ENCODE data around the gene NUP62. TPM values are rescaled to one million over a fixed set of nuclear protein-coding genes. Genes with fewer than 3 reads are reported as not detected.

Gene NUP62
- total RNA-seq, 2 experiments from 2014 or later: 127 to 188 TPM

GRCh38 chr19:49879243-49879963, 49.9 kb downstream of the NUP62 start:
- Mint-ChIP-seq H3K4me3 (no peak overlapping the region), H3K27me3 (no peaks in the 10 kb centered on the region), H3K4me1 (peaks cover 24% of the 10 kb centered on the region), H3K27ac (no peak overlapping the region), H3K9me3 (ENCODE audit: low read depth) (no peaks in the 10 kb centered on the region), H3K36me3 (ENCODE audit: low read depth) (peaks cover 42% of the 10 kb centered on the region)
- intact Hi-C loops (cut with DNase I, micrococcal nuclease): loop anchor here in 1 of 2 experiments (2.0 to 5.0 kb wide), 5 partner anchors 108 to 1517 kb away; partner anchors contain the start of genes NUCB1, SYNGR4 and TMEM143
- DNase-seq (peak; percentile 31), ATAC-seq (no peak)
- CTCF ChIA-PET: interaction anchor here (0.8 kb wide), 1 partner anchor 50 kb away, joined by 3 read pairs; the partner anchor contains the start of gene NUP62
- POLR2A ChIA-PET: no interaction called here

DNA sequence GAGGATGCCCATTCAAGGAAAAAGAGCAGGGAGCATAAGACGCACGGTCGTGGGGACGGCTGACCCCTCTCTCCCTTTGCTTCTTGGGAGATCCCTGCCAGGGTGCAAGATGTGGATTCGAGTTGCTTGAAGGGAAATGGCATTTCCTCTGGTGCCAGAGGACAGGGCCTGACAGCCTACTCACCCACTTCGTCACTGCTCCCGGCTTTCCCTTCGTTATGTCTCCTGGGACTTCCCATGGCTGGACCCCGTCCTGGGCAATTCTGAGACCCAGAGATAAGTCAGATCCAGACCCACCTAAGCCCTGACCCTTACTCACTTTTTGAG, 50.6 kb downstream of the NUP62 start:
- Mint-ChIP-seq H3K4me1 (peaks cover 25% of the 10 kb centered on the region), H3K9me3 (ENCODE audit: low read depth) (no peaks in the 10 kb centered on the region), H3K4me3 (no peak overlapping the region), H3K36me3 (ENCODE audit: low read depth) (peaks cover 38% of the 10 kb centered on the region), H3K27me3 (no peaks in the 10 kb centered on the region), H3K27ac (peak overlapping the region; percentile 47)
- ChIA-PET CTCF (interaction anchor here (0.8 kb wide), 1 partner anchor 51 kb away, joined by 3 read pairs; the partner anchor contains the start of gene NUP62), POLR2A (no interaction called here)
- ATAC-seq (no peak), DNase-seq (no peak)
- intact Hi-C loops (cut with DNase I, micrococcal nuclease): loop anchor here in 1 of 2 experiments (1.0 to 5.0 kb wide), 6 partner anchors 12 to 1516 kb away; partner anchors contain the start of genes NUCB1, SYNGR4 and TMEM143

DNA sequence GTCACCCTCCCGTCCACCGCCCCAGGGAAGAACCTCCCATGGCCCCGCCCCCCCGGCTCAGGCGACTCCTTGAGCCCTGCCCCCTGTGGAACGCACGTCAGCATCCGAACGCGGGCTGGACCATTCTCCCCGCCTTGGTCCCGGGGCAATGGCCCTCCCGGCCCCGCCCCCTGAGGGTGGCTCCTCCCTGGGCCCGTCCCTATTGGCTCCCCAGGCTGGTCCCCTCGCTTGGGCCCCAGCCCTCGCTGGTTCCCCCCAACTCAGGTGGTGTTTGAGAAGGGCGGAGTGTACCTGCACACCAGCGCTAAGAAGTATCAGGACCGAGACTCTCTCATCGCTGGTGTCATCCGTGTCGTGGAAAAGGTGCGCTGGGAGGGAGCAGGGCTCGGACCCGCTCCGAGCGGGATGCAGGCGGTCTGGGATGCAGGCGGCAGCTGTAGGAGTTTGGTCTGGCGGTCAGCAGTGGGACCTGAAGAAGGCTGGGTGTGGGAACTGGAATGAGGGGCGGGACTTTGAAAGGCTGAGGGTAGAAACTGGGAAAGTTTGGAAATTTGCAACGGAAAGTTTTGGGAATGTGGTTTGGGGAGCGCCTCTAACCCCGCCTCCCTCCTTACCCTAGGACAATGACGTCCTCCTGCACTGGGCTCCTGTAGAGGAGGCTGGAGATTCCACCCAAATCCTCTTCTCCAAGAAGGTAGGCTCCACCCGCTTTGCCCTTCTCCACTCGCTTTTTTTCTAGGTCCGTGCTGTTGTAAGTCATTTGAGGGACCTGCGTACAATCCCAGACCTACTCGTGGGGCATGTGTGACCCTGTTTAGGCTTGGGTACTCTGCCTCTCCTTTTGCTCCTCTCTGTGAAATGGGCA, 51.2 kb downstream of the NUP62 start:
- no peak overlapping the region for H3K4me3 Mint-ChIP-seq
- peaks cover 25% of the 10 kb centered on the region for H3K4me1 Mint-ChIP-seq
- H3K9me3 Mint-ChIP-seq (ENCODE audit: low read depth): no peaks in the 10 kb centered on the region
- peaks cover 33% of the 10 kb centered on the region for H3K36me3 Mint-ChIP-seq (ENCODE audit: low read depth)
- POLR2A ChIA-PET: interaction anchor here (1.6 to 1.9 kb wide), 4 partner anchors 10 to 238 kb away, joined by 4 to 17 read pairs (median 10); partner anchors contain the start of genes ATF5, NUP62, PNKP and RRAS
- peak; percentile 79 for ATAC-seq
- no peak overlapping the region for H3K27ac Mint-ChIP-seq
- CTCF ChIA-PET: interaction anchor here (1.6 kb wide), 1 partner anchor 16 kb away, joined by 3 read pairs; no protein-coding TSS in a partner anchor
- DNase-seq: peak; percentile 100
- H3K27me3 Mint-ChIP-seq: no peaks in the 10 kb centered on the region
- intact Hi-C loops (cut with DNase I, micrococcal nuclease): loop anchor here (1.0 to 5.0 kb wide), 25 partner anchors 9 to 1516 kb away; partner anchors contain the start of genes ATF5 (in 2 of the 2), FUZ (in 2 of the 2), NUP62 (in 2 of the 2) and ALDH16A1 (in 1 of the 2)

- intact Hi-C loops (cut with DNase I, micrococcal nuclease): loop anchor here (1.0 to 5.0 kb wide), 24 partner anchors 8 to 1515 kb away; partner anchors contain the start of genes ATF5 (in 2 of the 2), FUZ (in 2 of the 2), NUP62 (in 2 of the 2) and ALDH16A1 (in 1 of the 2)
- DNase-seq: peak; percentile 99
- Mint-ChIP-seq H3K27me3 (no peaks in the 10 kb centered on the region), H3K9me3 (ENCODE audit: low read depth) (no peaks in the 10 kb centered on the region), H3K36me3 (ENCODE audit: low read depth) (peaks cover 28% of the 10 kb centered on the region), H3K4me1 (peaks cover 25% of the 10 kb centered on the region), H3K27ac (no peak within 1 kb of the TSS), H3K4me3 (no peak within 1 kb of the TSS)
- CTCF ChIA-PET: interaction anchor here (0.6 to 1.7 kb wide), 6 partner anchors 14 to 1366 kb away, joined by 3 to 4 read pairs (median 3); partner anchors contain the start of gene RPS11
- POLR2A ChIA-PET: interaction anchor here (0.8 to 1.9 kb wide), 5 partner anchors 10 to 237 kb away, joined by 3 to 17 read pairs (median 7); partner anchors contain the start of genes ATF5, NUP62, PNKP and RRAS
- ATAC-seq: peak; percentile 75
These were observed 52.1 kb downstream of the NUP62 start, which contains the start of the genes AKT1S1 and TBC1D17 for GRCh38 chr19:49877020-49877878. Gene AKT1S1, minus strand, starts transcription at chr19:49877355. Its CDS starts 4,060 bp downstream, at chr19:49873295. Gene TBC1D17, plus strand, starts transcription at chr19:49877702. Its CDS starts 22 bp downstream, at chr19:49877724.

DNA sequence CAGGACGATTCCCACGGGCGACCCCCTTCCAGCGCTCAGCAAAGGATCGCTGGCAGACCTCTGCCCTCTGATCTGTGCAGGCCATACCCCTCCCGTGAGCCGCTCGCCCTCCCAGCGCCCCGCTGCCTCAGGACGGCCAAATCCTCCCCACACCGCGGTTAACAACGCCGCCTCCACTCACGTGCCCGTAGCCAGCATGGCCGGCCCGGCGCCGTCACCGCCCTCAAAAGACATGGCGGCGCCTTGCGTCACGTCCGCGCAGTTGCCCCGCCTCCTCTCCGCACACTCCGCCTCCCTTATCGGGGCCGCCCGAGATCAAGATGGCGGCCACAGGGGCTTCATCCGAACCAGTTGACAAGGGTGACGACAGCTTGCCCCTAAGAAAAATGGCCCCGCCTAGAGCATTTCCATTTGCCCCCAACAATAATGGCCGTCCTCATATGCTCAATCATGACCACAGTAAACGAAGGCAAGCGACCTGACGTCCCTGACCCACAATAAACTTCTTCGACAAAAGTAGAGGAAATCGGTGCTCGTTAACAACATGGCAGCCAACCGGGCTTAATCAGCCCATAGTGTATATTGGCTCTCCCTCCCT, 52.8 kb downstream of the NUP62 start:
- ChIA-PET POLR2A (interaction anchor here (0.8 to 1.9 kb wide), 5 partner anchors 9 to 236 kb away, joined by 3 to 17 read pairs (median 7); partner anchors contain the start of genes ATF5, NUP62, PNKP and RRAS), CTCF (interaction anchor here (0.6 to 1.7 kb wide), 6 partner anchors 14 to 903 kb away, joined by 3 to 4 read pairs (median 3); partner anchors contain the start of genes ATF5, NUP62 and RPS11)
- H3K36me3 Mint-ChIP-seq (ENCODE audit: low read depth): peaks cover 22% of the 10 kb centered on the region
- H3K27me3 Mint-ChIP-seq: no peaks in the 10 kb centered on the region
- no peak overlapping the region for H3K27ac Mint-ChIP-seq
- H3K4me3 Mint-ChIP-seq: no peak overlapping the region
- no peaks in the 10 kb centered on the region for H3K9me3 Mint-ChIP-seq (ENCODE audit: low read depth)
- DNase-seq (peak; percentile 99), ATAC-seq (peak; percentile 60)
- intact Hi-C loops (cut with DNase I, micrococcal nuclease): loop anchor here (1.0 to 5.0 kb wide), 26 partner anchors 7 to 1514 kb away; partner anchors contain the start of genes ATF5 (in 2 of the 2), FUZ (in 2 of the 2), NUP62 (in 2 of the 2) and VRK3 (in 2 of the 2)
- peaks cover 31% of the 10 kb centered on the region for H3K4me1 Mint-ChIP-seq

DNA sequence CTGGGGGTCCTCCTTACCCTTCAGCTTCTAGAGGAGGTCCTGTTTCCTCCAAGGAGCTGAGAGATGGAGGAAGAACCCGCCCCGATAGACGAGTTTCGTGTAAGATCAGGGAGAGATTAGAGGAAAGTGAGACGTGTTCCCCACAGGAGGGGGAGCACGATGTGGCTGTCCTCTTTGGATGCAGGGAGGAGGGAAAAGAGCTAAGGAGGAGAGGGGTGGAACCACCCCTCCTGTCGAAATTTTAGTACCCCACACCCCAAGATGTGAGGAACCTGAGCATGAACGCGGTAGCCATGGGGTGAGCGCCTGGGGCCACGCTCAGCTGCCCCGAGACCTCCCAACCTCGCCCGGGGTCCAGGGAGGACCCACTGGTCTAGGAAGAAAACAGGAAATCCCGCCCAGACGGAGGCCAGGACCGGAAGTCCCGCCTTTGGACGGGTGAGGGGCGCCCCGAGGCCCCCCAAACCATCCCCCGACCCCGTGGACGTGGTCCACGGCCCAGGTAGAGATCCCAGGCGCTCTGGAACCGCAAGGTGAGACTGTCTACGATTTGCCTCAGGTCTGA, 53.4 kb downstream of the NUP62 start:
- Mint-ChIP-seq H3K36me3 (ENCODE audit: low read depth) (peaks cover 21% of the 10 kb centered on the region), H3K4me3 (no peak overlapping the region), H3K4me1 (peaks cover 31% of the 10 kb centered on the region), H3K27ac (no peak overlapping the region), H3K27me3 (no peaks in the 10 kb centered on the region), H3K9me3 (ENCODE audit: low read depth) (no peaks in the 10 kb centered on the region)
- ATAC-seq (no peak), DNase-seq (peak; percentile 66)
- intact Hi-C loops (cut with DNase I, micrococcal nuclease): loop anchor here (1.0 to 5.0 kb wide), 10 partner anchors 21 to 1514 kb away; partner anchors contain the start of genes FUZ (in 1 of the 2), IL4I1 (in 1 of the 2), MED25 (in 1 of the 2) and NUCB1 (in 1 of the 2)
- ChIA-PET POLR2A (interaction anchor here (0.7 to 1.9 kb wide), 5 partner anchors 8 to 236 kb away, joined by 3 to 17 read pairs (median 7); partner anchors contain the start of genes ATF5, NUP62, PNKP and RRAS), CTCF (interaction anchor here (0.7 to 1.7 kb wide), 4 partner anchors 15 to 380 kb away, joined by 3 to 4 read pairs (median 3); partner anchors contain the start of genes ATF5, NUP62 and RPS11)

DNA sequence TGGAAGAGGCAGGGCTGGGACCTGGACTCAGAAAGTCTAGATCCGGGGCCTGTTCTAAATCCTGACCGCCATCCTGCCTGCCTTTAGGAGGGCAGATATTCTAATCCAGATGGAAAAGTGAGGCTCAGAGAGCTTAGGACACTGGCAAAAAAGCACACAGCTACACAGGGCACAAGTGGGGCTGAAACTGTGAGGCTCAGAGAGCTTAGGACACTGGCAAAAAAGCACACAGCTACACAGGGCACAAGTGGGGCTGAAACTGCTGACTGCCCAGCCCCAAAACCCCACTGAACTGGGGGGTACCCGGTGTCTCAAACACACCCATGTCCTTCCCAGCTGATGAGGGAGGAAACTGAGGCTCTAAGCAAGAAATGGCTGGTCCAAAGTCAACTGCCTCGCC, 54.1 kb downstream of the NUP62 start:
- H3K9me3 Mint-ChIP-seq (ENCODE audit: low read depth): no peaks in the 10 kb centered on the region
- H3K27me3 Mint-ChIP-seq: no peaks in the 10 kb centered on the region
- ChIA-PET POLR2A (no interaction called here), CTCF (interaction anchor here (0.5 to 0.6 kb wide), 2 partner anchors 104 to 151 kb away, joined by 3 read pairs; no protein-coding TSS in a partner anchor)
- H3K27ac Mint-ChIP-seq: no peak overlapping the region
- peaks cover 35% of the 10 kb centered on the region for H3K4me1 Mint-ChIP-seq
- no peak for ATAC-seq
- intact Hi-C loops (cut with DNase I, micrococcal nuclease): loop anchor here in 1 of 2 experiments (5.0 kb wide), 4 partner anchors 112 to 1513 kb away; partner anchors contain the start of genes NUCB1, SYNGR4 and TMEM143
- DNase-seq: no peak
- H3K4me3 Mint-ChIP-seq: no peak overlapping the region
- peaks cover 16% of the 10 kb centered on the region for H3K36me3 Mint-ChIP-seq (ENCODE audit: low read depth)

DNA sequence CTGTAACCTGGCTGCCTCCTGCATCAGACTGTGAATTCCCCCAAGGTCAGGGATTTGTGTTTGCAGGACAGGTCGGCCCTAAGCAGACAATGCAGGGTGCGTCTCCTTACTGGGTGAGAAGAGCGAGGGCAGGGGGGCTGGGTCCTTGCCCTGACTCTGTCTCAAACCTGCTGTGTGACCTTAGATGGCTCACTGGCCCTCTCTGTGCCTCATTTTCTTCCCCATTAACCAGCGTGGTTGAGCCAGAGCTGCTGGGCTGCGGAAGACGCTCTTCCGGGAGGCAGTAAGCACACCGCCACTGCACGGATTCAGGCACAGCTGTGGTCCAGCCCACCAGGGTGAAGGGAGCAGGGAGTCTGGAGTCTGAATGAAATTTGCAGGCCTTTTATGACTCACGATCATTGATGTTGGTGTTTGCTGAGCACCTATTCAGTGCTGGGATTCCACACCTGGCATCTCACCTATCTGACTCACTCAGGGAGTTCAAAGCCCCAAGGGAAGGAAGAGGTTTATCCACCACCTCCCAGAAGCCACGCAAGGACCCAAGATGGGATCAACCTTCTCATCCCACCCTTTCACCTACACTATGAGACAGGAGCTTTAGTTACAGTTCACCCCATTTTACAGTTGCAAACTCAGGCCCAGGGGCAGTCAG, 54.7 kb downstream of the NUP62 start:
- intact Hi-C loops (cut with DNase I, micrococcal nuclease): loop anchor here in 1 of 2 experiments (5.0 kb wide), 4 partner anchors 113 to 1512 kb away; partner anchors contain the start of genes NUCB1, SYNGR4 and TMEM143
- H3K36me3 Mint-ChIP-seq (ENCODE audit: low read depth): peaks cover 12% of the 10 kb centered on the region
- no peak overlapping the region for H3K4me3 Mint-ChIP-seq
- H3K27me3 Mint-ChIP-seq: no peaks in the 10 kb centered on the region
- no peaks in the 10 kb centered on the region for H3K9me3 Mint-ChIP-seq (ENCODE audit: low read depth)
- CTCF ChIA-PET: interaction anchor here (0.5 to 0.6 kb wide), 2 partner anchors 104 to 151 kb away, joined by 3 read pairs; no protein-coding TSS in a partner anchor
- POLR2A ChIA-PET: no interaction called here
- DNase-seq: no peak
- peaks cover 38% of the 10 kb centered on the region for H3K4me1 Mint-ChIP-seq
- no peak overlapping the region for H3K27ac Mint-ChIP-seq
- no peak for ATAC-seq

GRCh38 chr19:49873834-49874233, 55.5 kb downstream of the NUP62 start:
- H3K27me3 Mint-ChIP-seq: no peaks in the 10 kb centered on the region
- no peak for ATAC-seq
- ChIA-PET CTCF (no interaction called here), POLR2A (no interaction called here)
- no peak overlapping the region for H3K27ac Mint-ChIP-seq
- no peaks in the 10 kb centered on the region for H3K9me3 Mint-ChIP-seq (ENCODE audit: low read depth)
- H3K4me1 Mint-ChIP-seq: peaks cover 31% of the 10 kb centered on the region
- DNase-seq: no peak
- peaks cover 6% of the 10 kb centered on the region for H3K36me3 Mint-ChIP-seq (ENCODE audit: low read depth)
- no peak overlapping the region for H3K4me3 Mint-ChIP-seq
- intact Hi-C loops (cut with DNase I, micrococcal nuclease): no loop called here
